HG03457 (cell line): Measurements from ENCODE around the gene DDR2.

Experiments used
- ATAC-seq: cut with Tn5 transposase; IDR thresholded peaks from one replicate; pipeline ENCODE4 v1.9.1; 2021; ENCODE audit warnings: moderate number of reproducible peaks; ENCODE audit not compliant: unreplicated experiment

DDR2 gene

GRCh38 chr1:162694911-162695310 lies 62.6 kb downstream of the DDR2 start:
- no peak for ATAC-seq

GRCh38 chr1:162695687-162696086 lies 63.4 kb downstream of the DDR2 start:
- ATAC-seq: no peak

- ATAC-seq: no peak
These were observed 64.1 kb downstream of the DDR2 start for GRCh38 chr1:162696286-162696862.

- ATAC-seq: no peak
These were observed 65.1 kb downstream of the DDR2 start for GRCh38 chr1:162697140-162697895.

GRCh38 chr1:162699366-162699765 lies 67.1 kb downstream of the DDR2 start:
- no peak for ATAC-seq

- ATAC-seq: no peak
These were observed 67.9 kb downstream of the DDR2 start for GRCh38 chr1:162700131-162700530.

GRCh38 chr1:162701286-162701685 lies 69.0 kb downstream of the DDR2 start:
- ATAC-seq: no peak

- ATAC-seq: no peak
These were observed 70.4 kb downstream of the DDR2 start for GRCh38 chr1:162702628-162703027.

GRCh38 chr1:162703708-162704107 lies 71.4 kb downstream of the DDR2 start:
- no peak for ATAC-seq

GRCh38 chr1:162704673-162705424 lies 72.6 kb downstream of the DDR2 start:
- ATAC-seq: no peak

- ATAC-seq: no peak
These were observed 73.7 kb downstream of the DDR2 start for GRCh38 chr1:162706003-162706402.

GRCh38 chr1:162706606-162707005 lies 74.3 kb downstream of the DDR2 start:
- no peak for ATAC-seq

- no peak for ATAC-seq
These were observed 76.0 kb downstream of the DDR2 start for GRCh38 chr1:162708286-162708685.

- ATAC-seq: no peak
These were observed 77.0 kb downstream of the DDR2 start for GRCh38 chr1:162709132-162709860.

GRCh38 chr1:162709870-162710269 lies 77.6 kb downstream of the DDR2 start:
- ATAC-seq: no peak

GRCh38 chr1:162710345-162710744 lies 78.1 kb downstream of the DDR2 start:
- no peak for ATAC-seq

- ATAC-seq: no peak
These were observed 78.7 kb downstream of the DDR2 start for GRCh38 chr1:162710780-162711465.

- ATAC-seq: no peak
These were observed 80.2 kb downstream of the DDR2 start for GRCh38 chr1:162712317-162713029.

- no peak for ATAC-seq
These were observed 83.9 kb downstream of the DDR2 start for GRCh38 chr1:162716123-162716522.

GRCh38 chr1:162716552-162716951 lies 84.3 kb downstream of the DDR2 start:
- no peak for ATAC-seq
